ENCODE results near the gene SMCO1.

DNA sequence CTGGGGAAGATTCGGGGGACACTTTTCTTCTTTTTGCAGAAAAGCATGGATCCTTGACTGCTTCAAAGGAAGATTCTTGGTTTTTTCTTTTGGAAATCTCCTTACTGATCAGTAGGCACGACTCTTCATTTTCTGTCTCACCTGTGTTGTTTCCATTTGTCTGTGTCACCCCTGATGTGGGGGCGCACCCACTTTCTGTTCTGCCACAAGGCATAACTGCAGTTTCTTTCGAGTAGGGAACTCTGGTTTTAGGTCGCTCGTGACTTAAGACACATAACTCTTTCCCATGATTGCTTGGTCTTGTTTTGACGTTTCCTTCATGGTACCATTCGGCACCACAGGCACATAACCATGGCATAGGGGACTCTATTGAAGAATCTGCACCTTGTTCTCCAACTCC is 42.9 kb downstream of the SMCO1 start:
- TF ChIP-seq MEF2A (IDR thresholded peaks at IDR 0.05; ENCODE audit: borderline replicate concordance, low read depth) (no peak), EP300 (IDR thresholded peaks at IDR 0.05; ENCODE audit: borderline replicate concordance in 1 of 2, low read depth in 1 of 2, low read length in 1 of 2) (no peak), RXRA (IDR thresholded peaks at IDR 0.05; ENCODE audit: borderline replicate concordance, low read depth) (no peak), POLR2AphosphoS5 (IDR thresholded peaks at IDR 0.05; ENCODE audit: low read depth, low read length) (no peak), TAF1 (IDR thresholded peaks at IDR 0.05; ENCODE audit: borderline replicate concordance, low read depth, low read length) (no peak), JUND (IDR thresholded peaks at IDR 0.05) (no peak), MXI1 (IDR thresholded peaks at IDR 0.05; ENCODE audit: low read depth, low read length) (no peak), RFX5 (IDR thresholded peaks at IDR 0.05; ENCODE audit: low read length) (no peak), YY1 (IDR thresholded peaks at IDR 0.05; ENCODE audit: low read depth) (no peak), GATA2 (CRISPR knock-in tag; IDR thresholded peaks at IDR 0.05) (no peak), EZH2phosphoT487 (IDR thresholded peaks at IDR 0.05; ENCODE audit: borderline replicate concordance, low read depth) (no peak), TEAD4 (IDR thresholded peaks at IDR 0.05; ENCODE audit: borderline replicate concordance, insufficient read depth) (no peak)
- TF ChIP-seq, protein P1, sequence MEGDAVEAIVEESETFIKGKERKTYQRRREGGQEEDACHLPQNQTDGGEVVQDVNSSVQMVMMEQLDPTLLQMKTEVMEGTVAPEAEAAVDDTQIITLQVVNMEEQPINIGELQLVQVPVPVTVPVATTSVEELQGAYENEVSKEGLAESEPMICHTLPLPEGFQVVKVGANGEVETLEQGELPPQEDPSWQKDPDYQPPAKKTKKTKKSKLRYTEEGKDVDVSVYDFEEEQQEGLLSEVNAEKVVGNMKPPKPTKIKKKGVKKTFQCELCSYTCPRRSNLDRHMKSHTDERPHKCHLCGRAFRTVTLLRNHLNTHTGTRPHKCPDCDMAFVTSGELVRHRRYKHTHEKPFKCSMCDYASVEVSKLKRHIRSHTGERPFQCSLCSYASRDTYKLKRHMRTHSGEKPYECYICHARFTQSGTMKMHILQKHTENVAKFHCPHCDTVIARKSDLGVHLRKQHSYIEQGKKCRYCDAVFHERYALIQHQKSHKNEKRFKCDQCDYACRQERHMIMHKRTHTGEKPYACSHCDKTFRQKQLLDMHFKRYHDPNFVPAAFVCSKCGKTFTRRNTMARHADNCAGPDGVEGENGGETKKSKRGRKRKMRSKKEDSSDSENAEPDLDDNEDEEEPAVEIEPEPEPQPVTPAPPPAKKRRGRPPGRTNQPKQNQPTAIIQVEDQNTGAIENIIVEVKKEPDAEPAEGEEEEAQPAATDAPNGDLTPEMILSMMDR (IDR thresholded peaks at IDR 0.05): no peak

All from SK-N-SH (cell line).